ENCODE data around the gene SLC35E4.

Gene SLC35E4

DNA sequence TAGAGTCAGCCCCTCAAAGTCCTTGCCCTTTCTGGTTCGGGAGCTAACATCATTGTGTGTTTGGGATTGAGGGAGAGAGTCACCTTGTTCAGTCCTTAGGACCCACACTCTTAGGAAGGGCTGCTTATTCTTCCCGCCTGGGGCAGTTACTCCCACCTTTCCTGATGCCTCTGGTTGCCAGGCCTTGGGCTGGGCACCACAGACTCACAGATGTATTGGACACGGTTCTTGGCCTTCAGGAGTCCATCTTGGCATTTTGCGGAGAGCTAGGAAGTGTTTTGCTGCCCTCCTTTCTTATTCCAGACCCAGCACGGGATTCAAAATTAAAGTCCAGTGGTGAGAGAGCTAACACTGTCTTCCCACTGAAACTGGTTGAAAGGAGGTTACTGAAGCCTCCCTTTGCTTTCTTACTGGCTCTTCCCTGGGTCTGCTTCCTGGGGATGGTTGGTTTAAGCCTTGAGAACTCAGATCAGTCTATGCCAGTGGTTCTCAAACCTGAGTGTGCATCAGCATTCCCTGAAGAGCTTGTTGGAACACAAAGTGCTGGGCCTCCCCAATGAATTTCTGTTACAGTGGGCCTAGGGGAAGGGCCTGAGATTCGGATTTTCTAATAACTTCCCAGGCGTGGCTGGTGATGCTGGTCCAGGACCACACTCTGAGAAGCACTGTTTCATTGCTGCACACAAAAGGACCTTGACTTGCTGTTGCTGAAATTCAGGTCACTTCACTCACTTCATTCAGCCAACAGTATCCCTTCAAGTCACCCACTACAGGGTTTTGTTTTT, 60.5 kb downstream of the SLC35E4 start:
- Histone ChIP-seq H3K27ac (ENCODE audit: low read depth, low read length) (no peak overlapping the region), H3K4me3 (ENCODE audit: low read depth in 1 of 5, low read length in 5 of 5) (no peak overlapping the region), H3K36me3 (ENCODE audit: control insufficient read depth in 5 of 5, insufficient read depth in 5 of 5, low read length in 5 of 5) (no peaks in the 10 kb centered on the region), H3K9me3 (ENCODE audit: control insufficient read depth in 5 of 5, low read length in 5 of 5) (no peaks in the 10 kb centered on the region), H3K27me3 (ENCODE audit: control insufficient read depth in 5 of 5, insufficient read depth in 4 of 5, low read length in 5 of 5) (peaks cover 0 to 9% (median 4%) of the 10 kb centered on the region in 5 donors), H3K4me1 (ENCODE audit: control insufficient read depth in 5 of 5, insufficient read depth in 5 of 5, low read length in 5 of 5) (peaks cover 0 to 23% (median 16%) of the 10 kb centered on the region in 5 donors), H3K9ac (ENCODE audit: low read length in 5 of 5) (no peak overlapping the region)

All from subcutaneous abdominal adipose tissue (tissue), 5 donors.